ENCODE data around the gene GIMAP8.
"Not testable (repeated sequence)": the region's sequence is repeated elsewhere in the genome, so short reads cannot be mapped to it uniquely, and the experiment has no call there.

GIMAP8 gene

GRCh38 chr7:150468241-150468640 lies 17.8 kb downstream of the GIMAP8 start:
- no peak for DNase-seq

- DNase-seq = no peak
Observed at GRCh38 chr7:150471886-150472285, 21.5 kb downstream of the GIMAP8 start.

- DNase-seq = no peak
Observed at GRCh38 chr7:150473902-150474301, 23.5 kb downstream of the GIMAP8 start.

- no peak for DNase-seq
Observed at GRCh38 chr7:150476285-150476684, 25.9 kb downstream of the GIMAP8 start.

GRCh38 chr7:150476819-150477631 lies 26.6 kb downstream of the GIMAP8 start:
- DNase-seq = no peak

GRCh38 chr7:150479023-150479716 lies 28.7 kb downstream of the GIMAP8 start:
- DNase-seq = no peak

GRCh38 chr7:150481186-150481920 lies 30.9 kb downstream of the GIMAP8 start:
- no peak for DNase-seq

GRCh38 chr7:150481922-150482321 lies 31.5 kb downstream of the GIMAP8 start:
- no peak for DNase-seq

GRCh38 chr7:150483514-150483913 lies 33.1 kb downstream of the GIMAP8 start:
- not testable (repeated sequence) for DNase-seq

GRCh38 chr7:150484071-150484470 lies 33.6 kb downstream of the GIMAP8 start:
- DNase-seq = not testable (repeated sequence)

- no peak for DNase-seq
Observed at GRCh38 chr7:150487625-150488024, 37.2 kb downstream of the GIMAP8 start.

- DNase-seq = no peak
Observed at GRCh38 chr7:150489782-150490181, 39.4 kb downstream of the GIMAP8 start.

GRCh38 chr7:150493442-150493841 lies 43.0 kb downstream of the GIMAP8 start:
- not testable (repeated sequence) for DNase-seq

- DNase-seq = no peak
Observed at GRCh38 chr7:150502519-150502918, 52.1 kb downstream of the GIMAP8 start.

- DNase-seq = no peak
Observed at GRCh38 chr7:150503155-150503554, 52.7 kb downstream of the GIMAP8 start.

- DNase-seq = no peak
Observed at GRCh38 chr7:150503581-150503980, 53.2 kb downstream of the GIMAP8 start.

GRCh38 chr7:150507947-150508602 lies 57.6 kb downstream of the GIMAP8 start:
- no peak for DNase-seq

- no peak for DNase-seq
Observed at GRCh38 chr7:150511048-150511447, 60.6 kb downstream of the GIMAP8 start.

- no peak for DNase-seq
Observed at GRCh38 chr7:150513758-150514157, 63.3 kb downstream of the GIMAP8 start.

GRCh38 chr7:150514748-150515222 lies 64.4 kb downstream of the GIMAP8 start, which contains the start of gene GIMAP7:
GIMAP7 (plus strand) TSS chr7:150514872; CDS start chr7:150519975, 5,103 bp downstream.
- DNase-seq = no peak

- DNase-seq = no peak
Observed at GRCh38 chr7:150515248-150516147, 65.1 kb downstream of the GIMAP8 start.
